NCI-H1694 treated with DMSO at 0.1 percent for 48 hours (cell line): ENCODE data around the gene FANCC.

Source experiments
- DNase-seq: peaks from one replicate; lab custom pipeline; 2025; lab: John Stamatoyannopoulos, UW

The FANCC gene

DNA sequence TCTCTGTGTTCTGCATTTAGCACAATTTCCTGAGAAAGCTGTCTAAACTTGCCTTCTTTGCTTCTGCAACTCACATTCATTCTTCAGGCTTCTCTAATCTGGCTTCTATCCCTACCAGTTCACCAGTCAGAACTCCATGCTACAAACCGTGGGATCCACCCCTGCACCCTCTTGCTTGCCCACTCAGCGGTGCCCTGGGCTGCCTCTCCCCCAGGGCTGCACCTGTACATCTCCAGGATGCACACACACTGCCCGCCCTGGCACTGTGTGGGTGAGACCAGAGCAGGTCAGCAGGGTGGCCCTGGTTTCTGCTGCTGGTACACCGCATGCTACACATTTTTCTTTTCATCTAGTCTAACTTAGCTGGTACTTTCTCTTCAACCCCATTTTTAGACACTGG, 127.1 kb downstream of the FANCC start:
- DNase-seq, result no peak

DNA sequence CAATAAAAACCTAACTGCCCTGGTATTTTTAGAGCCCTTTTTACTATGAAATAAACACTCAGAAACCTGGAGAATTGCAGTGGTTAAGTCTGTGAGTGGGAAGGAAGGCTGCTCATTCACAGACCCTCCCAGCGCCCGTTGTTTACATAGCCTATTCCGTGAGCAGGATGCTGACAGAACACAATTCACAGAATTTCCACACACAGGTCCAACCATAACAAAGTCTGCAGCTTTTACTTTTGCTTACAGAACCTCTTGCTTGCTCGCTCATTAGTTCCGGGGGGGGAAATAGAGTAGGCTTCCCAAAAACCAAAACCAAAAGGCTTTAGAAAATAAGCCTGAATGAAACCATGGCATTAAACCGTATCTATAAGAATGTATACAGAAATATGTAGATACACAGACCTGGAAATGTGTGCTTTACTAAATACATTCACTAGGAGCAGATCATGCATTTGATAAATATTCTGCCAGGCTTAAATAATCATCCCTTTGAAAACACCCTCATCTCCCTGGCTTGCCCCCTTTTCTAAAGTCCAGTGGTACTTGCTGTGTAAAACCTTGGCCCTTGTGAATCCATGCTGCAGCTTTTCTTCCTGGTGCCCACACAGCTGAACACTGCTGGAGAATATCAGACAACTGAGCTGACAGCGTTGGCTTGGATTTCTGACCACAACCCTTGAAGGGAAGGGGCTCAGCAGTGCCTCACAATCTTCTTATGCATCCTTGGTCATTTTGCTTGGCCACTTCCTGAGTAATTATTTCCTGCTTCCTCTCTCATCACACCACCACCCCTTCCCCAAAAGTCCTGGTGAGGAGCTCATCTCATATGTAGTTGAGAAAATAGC, 128.0 kb downstream of the FANCC start:
- no peak for DNase-seq

DNA sequence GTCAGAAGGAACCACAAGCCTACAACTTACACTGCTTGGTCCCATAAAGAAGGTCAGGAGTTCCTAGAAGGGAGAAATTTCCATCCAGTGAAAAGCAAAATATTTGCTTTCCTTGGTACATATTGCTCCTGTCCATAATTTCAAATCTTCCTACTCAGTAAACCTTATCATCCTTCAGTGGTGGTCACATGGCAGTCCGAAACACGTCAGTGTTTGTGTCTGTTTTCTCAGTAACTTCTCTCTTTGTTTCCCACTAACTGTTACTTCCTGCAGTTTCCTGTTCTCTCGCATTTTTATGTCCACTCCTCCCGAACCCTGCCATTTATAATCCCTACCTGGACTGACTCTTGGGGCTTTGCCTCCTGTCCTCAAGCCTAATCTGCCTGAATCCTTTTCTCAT, 129.1 kb downstream of the FANCC start:
- no peak for DNase-seq

DNA sequence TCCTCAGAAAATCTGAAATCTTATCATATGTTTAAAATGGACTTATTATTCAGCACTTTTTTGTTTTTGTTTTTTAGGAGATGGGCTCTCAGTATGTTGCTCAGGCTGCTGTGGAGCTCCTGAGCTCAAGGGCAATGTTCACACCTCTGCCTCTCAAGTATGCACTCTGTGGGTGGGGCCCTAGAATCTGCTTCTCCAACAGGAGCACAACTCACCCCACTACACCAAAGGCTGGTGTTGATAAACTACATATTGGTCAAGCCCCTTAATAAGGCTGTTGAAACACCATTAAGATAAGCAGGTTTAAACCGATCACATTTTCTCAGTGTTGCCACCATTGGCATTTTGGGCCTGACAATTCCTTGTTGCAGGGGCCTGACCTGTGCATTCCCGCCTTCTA, 131.6 kb downstream of the FANCC start:
- no peak for DNase-seq

DNA sequence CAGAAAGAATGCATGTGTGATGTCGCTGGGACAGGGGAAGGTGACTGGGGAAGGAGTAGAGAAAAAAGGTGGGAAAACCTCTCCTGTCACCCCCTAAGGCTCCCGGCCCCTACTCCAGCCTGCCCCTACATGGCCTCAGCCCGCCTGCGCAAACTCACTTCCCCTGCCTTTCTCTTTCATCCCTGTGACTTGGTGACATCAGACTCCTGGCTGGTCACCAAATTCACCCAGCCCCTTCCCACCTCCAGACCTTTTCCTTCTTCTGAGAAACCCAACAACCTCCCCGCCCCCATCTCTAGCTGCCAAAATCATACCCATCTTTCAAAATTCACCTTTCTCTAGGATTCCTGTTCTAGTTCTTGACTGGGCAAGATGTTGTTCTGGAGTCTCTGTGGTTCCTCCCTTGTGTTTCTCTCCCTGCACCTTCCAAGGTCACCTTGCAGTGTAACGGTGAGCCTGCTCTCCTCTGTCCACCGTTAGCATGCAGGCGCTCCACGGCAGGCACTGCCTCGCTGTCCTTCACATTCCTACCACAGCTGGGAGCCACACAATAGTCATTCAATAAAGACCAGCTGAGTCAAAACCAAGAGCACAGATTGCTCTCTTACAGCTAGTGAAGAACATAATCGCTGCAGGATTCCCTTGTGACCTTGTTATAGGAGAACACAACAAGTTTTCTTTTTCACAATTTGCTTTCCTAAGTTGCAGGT, 134.5 kb downstream of the FANCC start:
- DNase-seq, result no peak

DNA sequence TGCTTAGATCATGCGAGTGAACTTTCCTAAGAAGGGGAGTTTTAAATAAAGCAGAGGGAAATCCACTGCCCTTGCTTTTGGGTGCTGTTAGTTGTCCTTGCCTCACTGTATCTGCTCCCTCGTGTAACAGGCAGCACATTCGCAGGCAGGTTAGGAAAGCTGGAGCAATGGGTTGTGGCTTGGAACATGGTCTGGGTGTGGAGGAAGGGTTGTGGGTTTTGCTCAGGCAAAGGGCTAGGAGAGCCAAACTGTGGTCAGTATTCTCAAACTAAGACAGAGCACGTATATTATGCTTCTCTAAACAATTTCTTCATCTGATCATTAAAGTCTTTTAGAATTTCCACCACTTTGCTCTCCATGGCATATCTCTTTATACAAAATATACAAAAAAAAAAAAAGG, 135.7 kb downstream of the FANCC start:
- no peak for DNase-seq

DNA sequence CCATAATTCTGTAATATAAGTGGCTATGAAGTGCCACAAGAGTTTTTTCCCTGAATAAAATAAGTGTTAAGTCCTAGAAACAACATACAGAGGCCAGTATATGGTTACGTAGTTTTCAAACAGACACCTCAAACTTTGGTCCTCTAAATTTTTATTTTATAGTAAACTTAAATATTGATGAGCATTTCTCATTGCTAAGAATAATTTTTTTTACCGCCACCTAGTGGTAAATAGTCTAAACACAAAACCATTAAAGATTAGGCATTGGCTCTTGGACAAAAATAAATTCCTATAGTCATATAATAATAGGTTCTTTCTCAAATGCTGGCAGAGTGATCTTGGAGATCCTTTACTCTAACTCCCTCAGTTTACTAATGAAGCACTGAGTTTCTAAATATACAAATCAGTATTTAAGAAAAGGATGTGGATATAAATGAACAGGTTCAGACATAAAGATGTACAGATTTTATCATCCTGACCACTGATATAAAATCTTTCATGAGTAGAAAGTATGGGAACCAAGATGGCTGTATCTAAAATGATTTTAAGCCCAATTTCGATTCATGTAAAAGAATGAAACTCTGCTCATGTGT, 136.2 kb downstream of the FANCC start:
- DNase-seq, result no peak

DNA sequence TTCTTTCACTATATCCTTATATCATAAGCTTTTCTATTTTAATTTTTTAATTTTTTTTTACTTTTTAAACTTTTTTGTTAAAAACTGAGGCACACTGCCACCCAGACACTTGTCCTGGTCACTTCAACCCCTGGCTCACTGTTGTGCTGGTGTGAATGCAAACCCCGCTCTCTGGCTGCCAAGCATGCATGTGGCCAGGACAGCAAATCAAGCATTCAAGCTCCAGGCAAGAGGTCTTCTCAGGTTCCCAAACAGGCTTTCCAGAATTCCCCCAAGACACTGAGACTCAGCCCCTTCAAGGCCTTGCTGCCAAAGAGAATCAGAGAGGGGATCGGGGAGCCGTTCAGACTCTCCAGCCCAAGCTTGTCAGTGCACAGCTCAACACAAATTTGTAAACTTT, 139.9 kb downstream of the FANCC start:
- no peak for DNase-seq

DNA sequence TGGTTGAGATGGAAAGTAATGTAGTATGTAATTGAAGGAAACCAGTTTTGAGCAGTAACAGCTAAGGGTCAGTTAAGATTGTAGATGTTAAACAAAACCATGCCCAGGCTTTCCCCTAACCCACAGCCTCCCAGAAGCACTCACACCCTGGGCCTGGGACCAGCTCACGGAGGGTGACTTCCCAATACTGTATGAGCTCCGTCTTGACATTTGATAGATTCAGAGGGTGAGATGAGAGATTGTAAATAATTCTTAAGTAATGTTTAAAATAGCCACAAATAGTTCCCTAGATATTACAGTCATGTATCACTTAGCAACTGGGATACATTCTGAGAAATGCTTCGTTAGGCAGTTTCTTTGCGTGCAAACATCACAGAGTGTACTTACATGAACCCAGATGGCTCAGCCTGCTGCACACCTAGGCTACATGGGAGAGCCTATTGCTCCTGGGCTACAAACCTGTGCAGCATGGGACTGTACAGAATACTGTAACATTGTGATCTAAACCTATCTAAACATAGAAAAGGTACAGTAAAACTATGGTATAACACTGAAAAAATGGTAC, 140.7 kb downstream of the FANCC start:
- no peak for DNase-seq

DNA sequence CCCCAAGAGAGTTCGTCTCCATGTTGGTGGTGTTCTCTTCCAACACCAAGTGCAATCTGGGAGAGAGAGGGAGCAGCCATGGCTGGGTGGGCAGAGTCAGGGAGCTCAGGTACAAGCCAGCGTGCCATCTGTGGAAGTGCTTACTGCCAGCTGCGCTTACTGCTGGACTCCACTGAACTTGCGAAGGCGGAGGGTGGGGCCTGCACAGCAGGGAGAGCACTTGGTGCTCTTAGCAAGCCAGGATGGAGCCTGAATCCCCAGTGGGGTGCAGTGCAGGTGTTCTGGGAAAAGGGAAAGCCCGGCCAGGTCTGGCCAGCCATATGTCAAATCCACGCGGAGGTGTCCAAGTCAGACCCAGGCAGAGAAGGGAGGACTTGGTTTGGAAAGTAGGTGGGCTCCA, 142.0 kb downstream of the FANCC start:
- no peak for DNase-seq

DNA sequence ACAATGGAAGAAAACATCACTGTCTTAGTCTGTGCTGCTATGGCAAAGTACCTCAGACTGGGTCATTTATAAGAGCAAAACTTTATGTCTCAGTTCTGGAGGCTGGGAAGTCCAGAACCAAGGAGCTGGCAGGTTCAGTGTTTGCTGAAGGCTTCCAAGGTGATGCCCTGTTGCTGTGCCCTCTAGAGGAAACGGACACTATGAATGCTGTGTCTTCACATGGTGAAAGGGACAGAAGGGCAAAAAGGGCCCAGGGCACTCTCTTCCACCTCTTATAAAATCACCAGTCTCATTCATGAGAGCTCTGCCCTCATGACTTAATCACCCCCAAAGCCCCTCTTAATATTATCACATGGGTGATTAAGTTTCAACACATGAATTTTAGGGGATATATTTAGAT, 143.5 kb downstream of the FANCC start:
- DNase-seq, result no peak

DNA sequence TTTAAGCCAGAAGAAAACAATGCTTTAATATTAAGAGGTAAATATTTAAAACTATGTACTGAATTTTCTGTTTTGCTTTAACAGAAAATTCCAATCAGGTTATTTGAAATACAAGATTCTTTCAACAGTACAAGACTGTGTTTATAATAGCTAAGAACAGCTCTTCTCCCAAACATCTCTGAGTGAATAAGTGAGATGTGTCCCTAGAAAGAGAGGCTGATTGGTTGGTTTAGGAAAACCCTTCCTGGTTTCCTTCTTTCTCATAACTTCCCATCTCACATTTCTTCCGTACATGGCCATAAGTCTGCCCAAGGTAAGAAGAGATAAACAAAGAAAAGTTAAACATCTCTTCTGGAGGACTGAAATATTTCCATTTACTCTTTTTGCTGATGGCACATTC, 145.9 kb downstream of the FANCC start:
- no peak for DNase-seq

DNA sequence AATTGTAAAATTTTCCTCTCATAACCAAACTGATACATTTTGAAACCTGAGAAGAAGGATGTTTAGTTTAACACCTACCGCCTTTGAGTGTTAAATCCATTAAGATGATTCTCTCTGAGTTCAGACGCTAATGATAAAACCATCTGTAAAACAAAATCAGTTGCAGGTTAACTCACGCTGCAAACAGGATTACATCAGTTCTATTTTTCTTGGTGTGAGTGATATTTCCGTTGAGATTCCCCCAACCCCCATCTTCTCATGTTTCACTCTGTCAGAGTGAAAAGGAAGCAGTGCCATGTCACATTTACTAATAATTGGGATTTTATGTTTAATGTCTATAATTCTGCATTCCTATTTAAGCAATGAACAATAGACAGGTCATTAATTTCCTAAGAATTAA, 146.5 kb downstream of the FANCC start:
- no peak for DNase-seq

DNA sequence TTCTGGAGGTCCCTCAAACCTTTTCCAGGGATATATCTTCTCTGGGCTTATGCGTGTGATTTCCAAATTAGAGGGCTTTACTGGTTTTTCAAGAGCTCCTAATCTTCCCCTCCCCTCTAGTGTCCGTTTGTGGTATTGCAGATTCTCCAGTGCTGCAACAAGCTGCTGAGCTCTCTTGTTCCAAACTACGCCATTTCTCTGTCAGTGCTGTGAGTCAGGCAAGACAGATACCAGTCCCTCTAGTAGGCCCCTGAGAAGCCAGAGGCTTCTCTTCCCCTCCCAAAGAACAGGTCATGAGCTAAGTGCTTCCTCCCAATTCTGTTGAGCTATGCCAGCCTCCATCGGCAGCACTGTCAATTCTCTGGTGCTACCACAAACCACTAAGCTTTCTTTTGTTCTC, 149.5 kb downstream of the FANCC start:
- DNase-seq, result peak; percentile 28

DNA sequence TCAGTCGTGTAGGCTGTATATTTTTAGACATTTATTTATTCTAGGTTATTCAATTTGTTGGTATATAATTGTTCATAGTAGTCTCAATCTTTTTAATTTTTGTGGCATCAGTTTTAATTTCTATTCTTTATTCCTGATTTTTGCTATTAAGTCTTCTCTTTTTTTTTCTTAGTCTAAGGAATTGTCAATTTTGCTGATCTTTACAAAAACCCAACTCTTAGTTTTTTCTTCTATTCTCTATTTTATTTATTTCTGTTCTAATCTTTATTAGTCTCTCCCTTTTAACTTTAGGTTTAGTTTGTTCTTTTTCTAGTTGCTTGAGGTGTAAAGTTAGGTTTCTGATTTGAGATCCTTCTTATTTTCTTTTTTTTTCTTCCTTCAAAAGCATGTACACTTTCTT, 152.5 kb downstream of the FANCC start:
- no peak for DNase-seq

DNA sequence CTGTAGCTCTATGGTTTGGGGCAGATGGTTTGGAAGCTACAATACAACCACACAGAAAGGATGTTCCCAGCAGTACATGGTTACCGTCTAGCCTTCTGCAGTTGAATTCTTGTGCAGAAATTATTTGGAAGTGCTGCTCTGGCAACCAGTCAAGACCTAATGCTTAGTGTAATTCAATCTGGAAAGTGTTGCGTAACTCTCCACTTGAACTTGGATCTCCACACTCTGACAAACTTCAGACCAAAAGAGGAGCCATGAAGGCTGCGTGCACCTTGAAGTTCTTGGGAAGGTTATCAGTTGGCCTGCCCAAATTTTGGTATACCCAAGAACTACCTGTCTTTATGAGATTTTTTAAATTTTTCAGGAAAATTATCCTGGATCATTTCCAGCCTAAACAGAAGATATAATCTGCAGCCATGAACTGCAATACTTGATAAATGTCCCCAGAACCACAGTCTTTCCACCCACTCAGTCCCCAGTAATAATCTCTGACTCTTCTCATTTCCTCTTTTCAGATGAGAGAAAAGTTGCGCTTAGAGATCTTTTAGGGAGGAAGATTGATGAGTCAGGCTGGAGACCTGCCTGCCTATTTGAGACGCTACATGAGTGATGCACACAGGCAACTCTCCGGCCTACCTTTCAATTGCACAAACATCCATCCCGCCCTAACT, 159.9 kb downstream of the FANCC start:
- DNase-seq, result peak; percentile 19

DNA sequence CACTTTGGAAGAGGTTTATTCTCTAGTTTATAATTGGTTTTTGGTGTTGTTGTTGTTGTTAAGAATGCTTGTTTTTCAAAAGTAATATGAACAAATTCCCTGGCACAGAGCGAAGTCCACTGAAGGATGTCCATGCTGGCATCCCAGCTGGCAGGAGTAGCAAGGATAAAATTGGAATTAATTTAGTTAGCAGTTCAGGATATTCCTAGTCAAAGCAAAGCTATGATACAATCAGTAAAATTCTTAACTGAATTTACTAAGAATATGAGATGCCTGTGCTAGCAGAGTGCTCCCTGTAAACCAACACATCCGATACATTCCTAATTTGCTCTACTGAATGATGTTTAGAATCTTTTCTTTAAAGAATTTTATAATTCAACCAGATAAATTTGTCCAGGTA, 161.4 kb downstream of the FANCC start:
- DNase-seq, result no peak

DNA sequence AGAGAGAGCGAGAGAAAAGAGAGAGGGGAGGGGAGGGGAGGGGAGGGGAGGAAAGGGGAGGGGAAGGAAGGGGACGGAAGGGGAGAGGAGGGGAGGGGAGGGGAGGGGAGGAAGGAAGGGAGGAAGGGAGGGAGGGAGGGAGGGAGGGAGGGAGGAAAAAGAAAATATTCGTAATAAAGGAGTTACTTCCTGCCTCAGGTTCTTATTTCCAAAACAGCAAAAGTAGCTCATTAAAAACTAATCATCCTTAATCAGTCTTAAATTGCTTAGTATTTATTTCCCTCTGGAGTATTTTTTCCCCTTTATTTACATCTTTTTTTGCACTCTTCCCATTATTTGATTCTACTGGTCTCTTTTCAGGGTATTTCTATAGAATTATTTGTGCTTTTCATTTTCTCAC, 162.3 kb downstream of the FANCC start:
- no peak for DNase-seq

DNA sequence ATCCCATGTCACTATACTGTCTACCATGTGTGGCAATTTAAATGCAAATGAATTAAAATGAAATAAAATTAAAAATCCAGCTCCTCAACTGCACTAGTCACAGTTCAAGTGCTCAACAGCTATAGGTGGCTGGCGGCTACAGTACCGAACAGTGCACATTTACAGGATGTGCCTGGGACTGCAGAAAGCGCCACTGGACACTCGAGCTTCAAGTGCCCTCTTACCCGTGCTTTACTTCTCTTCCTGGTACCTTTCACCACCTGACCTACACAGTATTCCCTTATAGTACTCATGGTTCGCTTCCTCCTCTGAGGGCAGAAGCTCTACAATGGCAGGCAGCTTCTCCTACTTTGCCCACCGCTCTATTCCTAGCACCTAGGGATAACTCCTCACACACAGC, 166.6 kb downstream of the FANCC start:
- DNase-seq, result no peak

DNA sequence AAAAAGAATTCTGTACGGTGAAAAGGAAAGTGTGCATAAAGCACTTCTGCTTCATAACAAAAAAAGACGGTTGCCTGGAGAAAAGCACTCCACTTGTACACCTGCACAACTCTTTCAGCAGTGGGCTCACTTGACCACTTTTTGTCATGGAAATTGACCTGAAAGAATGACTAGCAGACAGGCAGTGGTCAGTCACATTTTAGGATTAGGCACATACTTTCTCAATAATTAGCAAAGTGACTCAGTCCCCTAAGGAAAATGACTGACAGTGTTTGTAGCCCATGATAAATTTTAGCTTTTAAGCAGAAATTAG, 169.3 kb downstream of the FANCC start:
- DNase-seq, result no peak

DNA sequence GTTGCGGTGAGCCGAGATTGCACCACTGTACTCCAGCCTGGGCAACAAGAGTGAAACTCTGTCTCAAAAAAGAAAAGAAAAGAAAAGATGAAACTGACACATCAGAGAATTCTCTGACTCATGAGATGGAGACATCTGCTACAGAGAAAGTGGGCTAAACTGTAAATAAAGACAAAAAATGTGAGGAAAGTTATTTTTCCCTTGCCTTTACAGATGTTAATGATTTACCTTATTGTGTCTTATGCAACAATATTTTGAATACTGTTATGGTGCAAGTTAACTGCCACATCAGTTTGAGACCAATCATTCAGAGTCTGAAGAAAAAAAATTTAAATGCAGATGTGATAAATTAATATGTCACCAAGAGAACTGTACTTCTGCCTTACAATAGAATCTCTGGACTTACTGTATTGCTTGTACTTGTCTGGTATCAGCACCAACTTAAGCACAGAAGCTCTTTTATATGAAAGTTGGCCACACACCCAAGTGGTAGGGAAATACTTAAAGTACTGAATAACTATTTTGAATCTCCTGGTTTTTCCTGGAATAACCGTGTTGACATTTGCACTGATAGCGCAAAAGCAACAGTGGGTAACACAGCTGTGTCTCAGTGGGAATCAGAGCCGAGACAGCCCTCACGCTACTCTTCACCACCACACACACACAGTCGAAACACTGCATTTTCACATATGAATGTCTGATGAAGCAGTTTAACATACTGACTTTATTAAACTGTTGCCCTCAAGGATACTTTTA, 169.9 kb downstream of the FANCC start:
- DNase-seq, result no peak
